AG09319 (cell line): ENCODE data around the gene TMEM239.
"Not testable (repeated sequence)": the region's sequence is repeated elsewhere in the genome, so short reads cannot be mapped to it uniquely, and the experiment has no call there.

ENCODE experiments used
- DNase-seq: peaks from one replicate; pipeline ENCODE4 v3.0.0-alpha.2; 2010; ENCODE audit warnings: low read depth; ENCODE audit errors: extremely low read depth
- TF ChIP-seq, protein P1 (sequence below): IDR thresholded peaks from 2 replicates; pipeline ENCODE4 v1.5.1; 2011; ENCODE audit warnings: low read depth, mild to moderate bottlenecking, inconsistent platforms, low read length, moderate library complexity

Gene TMEM239

GRCh38 chr20:2816030-2816582 is at the start of gene TMEM239:
Gene TMEM239, plus strand, starts transcription at chr20:2816364. Its CDS starts 191 bp downstream, at chr20:2816555.
- no peak for DNase-seq
- TF ChIP-seq, protein P1, sequence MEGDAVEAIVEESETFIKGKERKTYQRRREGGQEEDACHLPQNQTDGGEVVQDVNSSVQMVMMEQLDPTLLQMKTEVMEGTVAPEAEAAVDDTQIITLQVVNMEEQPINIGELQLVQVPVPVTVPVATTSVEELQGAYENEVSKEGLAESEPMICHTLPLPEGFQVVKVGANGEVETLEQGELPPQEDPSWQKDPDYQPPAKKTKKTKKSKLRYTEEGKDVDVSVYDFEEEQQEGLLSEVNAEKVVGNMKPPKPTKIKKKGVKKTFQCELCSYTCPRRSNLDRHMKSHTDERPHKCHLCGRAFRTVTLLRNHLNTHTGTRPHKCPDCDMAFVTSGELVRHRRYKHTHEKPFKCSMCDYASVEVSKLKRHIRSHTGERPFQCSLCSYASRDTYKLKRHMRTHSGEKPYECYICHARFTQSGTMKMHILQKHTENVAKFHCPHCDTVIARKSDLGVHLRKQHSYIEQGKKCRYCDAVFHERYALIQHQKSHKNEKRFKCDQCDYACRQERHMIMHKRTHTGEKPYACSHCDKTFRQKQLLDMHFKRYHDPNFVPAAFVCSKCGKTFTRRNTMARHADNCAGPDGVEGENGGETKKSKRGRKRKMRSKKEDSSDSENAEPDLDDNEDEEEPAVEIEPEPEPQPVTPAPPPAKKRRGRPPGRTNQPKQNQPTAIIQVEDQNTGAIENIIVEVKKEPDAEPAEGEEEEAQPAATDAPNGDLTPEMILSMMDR = no peak

- no peak for DNase-seq
- TF ChIP-seq, protein P1 = no peak
Observed at GRCh38 chr20:2767768-2768631, 48.2 kb upstream of the TMEM239 start.

- DNase-seq = no peak
- TF ChIP-seq, protein P1 = no peak
Observed at GRCh38 chr20:2768632-2769015, 47.5 kb upstream of the TMEM239 start.

DNA sequence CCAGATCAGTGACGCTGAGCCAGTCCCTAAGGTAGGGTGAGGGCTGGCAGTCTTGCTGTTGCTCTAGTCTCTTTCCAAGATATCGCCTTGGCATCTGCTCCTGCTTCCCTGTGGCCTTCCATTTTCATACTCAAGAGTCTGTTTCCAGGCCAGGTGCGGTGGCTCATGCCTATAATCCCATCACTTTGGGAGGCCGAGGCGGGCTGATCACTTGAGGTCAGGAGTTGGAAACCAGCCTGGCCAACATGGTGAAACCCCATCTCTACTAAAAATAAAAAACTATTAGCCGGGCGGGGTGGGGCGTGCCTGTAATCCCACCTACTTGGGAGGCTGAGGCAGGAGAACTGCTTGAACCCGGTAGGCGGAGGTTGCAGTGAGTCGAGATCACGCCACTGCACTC is 46.1 kb upstream of the TMEM239 start:
- DNase-seq = not testable (repeated sequence)

GRCh38 chr20:2771631-2772080 is 44.5 kb upstream of the TMEM239 start:
- TF ChIP-seq, protein P1 = no peak
- no peak for DNase-seq

GRCh38 chr20:2773812-2774211 is 42.4 kb upstream of the TMEM239 start:
- TF ChIP-seq, protein P1 = no peak
- no peak for DNase-seq

- TF ChIP-seq, protein P1 = no peak
Observed at GRCh38 chr20:2775139-2775538, 41.0 kb upstream of the TMEM239 start.

More at GRCh38 chr20:2775139-2775538, 41.0 kb upstream of the TMEM239 start:
- DNase-seq = no peak
